NCI-H524 (cell line): ENCODE results near the gene CCN6.
"Not testable (repeated sequence)": the region's sequence is repeated elsewhere in the genome, so short reads cannot be mapped to it uniquely, and the experiment has no call there.

Experiments
- DNase-seq, 2 experiments: peaks; one replicate each; lab custom pipeline; 2025; lab: John Stamatoyannopoulos, UW

The CCN6 gene

DNA sequence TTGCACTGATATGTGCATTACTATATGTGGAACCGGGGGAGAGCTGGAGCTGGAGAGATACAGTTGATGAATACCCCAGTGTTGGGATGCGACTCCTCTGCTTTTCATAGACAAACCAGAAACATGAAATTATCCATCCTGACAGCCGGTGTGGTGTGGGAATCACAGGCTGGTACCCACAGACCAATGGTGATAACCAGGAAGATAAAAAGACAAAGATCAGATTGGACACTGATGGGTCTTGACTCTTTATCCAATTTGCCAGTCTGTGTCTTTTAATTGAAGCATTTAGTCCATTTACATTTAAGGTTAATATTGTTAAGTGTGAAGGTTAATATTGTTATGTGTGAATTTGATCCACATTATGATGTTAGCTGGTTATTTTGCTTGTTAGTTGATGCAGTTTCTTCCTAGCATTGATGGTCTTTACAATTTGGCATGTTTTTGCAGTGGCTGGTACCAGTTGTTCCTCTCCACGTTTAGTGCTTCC lies 2.6 kb upstream of the CCN6 start:
- not testable (repeated sequence) for DNase-seq

DNA sequence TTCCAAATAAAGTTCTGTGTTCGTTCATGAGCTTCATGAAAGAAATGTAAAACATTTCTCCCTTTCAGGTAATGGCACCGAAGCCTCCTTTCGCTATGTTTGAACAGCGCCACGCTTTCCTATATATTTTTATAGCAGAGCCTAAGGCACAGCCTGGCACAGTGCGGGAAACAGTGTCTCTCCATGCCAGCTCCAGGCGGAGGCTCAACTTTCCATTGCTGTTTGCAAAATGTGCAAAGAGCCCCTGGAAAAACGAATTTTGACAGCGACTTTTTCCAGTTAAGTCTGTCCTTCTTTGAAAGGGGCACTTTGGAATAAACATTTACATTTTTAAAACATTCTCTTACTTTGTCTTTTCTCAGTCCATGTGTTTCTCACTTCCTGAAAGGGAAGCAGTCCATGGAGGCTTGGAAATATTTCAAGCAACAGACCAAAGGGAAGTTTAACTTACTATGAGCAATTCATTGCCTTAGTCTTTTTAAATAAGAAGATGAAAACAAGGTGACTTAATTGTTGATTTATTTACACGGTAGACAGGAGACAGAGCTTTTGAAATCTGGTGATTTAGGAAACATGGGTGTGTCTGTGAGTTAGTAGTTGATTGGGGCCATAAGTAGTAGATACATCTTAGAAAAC lies 769 bp downstream of the CCN6 start:
- DNase-seq: no peak

- no peak for DNase-seq
These were observed 4.5 kb downstream of the CCN6 start for GRCh38 chr6:112058243-112059032.

DNA sequence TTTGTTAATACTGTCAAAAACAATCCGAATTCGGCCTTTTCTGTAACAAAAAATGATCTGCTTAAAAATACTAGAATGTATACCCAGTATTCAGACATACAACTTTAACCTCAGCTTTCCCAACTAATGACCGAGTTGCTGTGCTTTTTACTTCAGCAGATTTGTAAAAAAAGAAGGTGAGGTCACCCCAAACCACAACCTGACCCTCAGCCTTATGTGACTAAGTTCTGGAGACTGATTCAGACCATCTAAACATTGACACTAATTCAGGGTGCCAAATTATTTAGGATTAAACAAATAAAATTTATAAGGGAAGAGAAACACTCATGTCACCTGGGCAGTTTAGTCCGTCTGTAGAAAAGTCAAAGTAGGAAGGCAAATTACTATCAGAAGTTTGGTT lies 7.7 kb downstream of the CCN6 start:
- DNase-seq: no peak

DNA sequence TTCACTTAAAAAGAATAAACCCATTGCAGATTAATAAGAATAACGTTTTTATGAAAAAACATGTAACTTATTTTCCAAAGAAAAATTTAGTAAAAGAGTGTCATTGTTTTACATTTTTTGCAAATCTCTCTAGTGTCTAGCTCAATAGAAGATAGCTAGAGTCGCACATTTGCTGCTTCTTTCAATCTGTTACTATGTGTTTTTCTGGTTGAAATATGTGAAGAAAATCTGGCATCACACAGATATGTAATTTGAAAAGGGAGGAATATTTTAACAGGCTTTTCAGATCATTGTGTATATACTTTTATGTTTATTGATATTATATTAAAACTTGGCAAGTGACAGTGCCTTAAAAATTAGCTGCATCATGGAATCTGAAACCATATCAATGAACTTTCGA lies 9.1 kb downstream of the CCN6 start:
- DNase-seq: no peak

GRCh38 chr6:112065426-112065986 lies 11.6 kb downstream of the CCN6 start:
- no peak for DNase-seq

GRCh38 chr6:112066606-112067005 lies 12.7 kb downstream of the CCN6 start:
- peak in 1 of 2 experiments; percentile 13 for DNase-seq

- no peak for DNase-seq
These were observed 27.7 kb downstream of the CCN6 start for GRCh38 chr6:112081569-112081968.

DNA sequence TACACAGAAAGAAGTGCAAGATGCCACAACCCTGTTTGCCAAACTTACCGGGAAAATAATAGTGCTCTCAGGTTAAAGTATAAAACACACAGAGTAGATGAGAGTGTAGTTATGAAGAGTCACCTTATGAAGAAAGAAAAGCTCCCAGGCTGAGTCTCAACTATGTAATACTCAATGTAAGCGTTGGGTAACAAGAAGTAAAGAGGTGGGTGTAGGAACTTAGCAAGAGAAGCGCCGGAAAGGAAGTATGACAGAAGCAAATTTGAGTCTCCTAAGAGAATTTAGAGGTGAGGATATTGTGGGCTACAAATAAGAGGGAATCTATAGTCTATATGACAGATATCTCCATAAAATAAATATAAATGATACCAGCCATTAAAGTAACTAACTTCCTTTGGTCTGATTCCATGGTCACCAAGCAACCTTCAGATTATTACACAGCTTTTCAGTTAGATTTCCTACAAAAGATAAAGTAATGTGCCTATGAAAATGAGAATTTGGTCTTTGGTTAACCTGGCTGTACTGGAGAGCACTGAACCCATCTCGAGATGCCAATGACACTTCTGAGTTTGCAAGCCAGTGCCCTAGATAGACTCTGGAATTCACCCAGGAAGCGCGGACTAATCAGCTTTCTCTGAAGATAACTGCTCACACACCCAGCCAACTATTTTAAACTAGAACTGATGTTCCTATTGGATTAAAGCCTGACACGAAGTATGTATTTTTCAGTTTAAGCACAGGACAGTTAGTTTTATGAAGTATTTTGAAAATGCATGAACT lies 31.6 kb downstream of the CCN6 start:
- no peak for DNase-seq

DNA sequence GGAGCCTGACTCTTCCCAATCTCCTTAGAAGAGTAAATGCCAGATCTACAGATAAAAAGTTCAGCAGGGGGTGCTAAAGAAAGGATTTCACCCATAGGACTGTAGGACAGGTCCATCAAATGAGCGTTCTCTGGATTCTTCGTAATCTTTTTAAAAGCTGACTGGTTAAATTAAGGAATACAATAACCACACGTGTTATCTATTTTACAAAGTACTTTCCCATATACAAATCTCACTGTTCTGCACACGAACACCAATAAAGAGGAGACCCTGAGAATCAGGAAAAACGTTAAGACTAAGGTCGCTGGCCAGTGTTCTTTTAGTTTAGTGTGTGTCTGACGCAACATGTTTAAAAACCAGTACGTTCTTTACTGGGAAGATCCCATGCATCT lies 32.8 kb downstream of the CCN6 start:
- peak; percentile 19 to 63 for DNase-seq

DNA sequence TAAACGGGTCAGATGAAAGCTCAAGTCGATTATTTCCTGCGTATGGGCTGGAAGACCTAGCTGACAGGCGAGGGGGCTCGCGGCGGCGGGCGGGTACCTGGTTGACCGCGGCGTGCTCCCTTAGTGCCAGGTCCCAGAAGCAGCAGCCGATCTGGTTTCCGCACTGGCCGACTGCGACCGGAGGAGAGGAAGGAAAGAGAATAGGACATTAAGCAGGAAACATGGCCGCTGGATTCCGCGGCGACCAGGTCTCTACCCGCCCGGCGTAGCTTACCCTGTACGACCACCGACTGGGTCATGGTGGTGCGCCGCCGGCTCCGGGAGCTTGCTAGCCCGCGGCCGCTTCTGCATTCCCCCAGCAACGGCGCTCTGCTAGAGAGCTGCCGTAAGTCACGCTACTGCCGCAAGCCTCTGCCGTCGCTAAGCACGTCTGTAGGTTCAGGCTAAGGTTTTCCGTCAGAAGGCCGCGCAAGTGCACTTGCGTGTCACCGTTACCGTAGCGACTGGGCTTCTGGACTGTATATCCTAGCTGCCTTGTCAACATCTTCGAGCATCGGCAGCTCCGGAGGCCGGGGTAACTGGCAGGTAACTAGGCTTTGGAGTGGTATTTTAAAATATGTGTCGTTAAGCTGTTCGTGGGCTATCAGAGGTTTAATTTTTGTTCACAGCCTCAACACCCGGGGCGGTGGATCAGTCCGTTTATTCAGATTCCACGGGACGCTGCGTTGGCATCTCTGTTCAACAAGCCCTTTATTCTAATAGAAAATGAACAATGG lies 33.4 kb downstream of the CCN6 start, which contains the start of the genes FAM229B and TUBE1:
FAM229B (plus strand) TSS at position 456 of the 776 bp plus-strand sequence. CDS start 11,693 bp downstream, outside the sequence.
TUBE1 (minus strand) TSS at position 347 of the 776 bp plus-strand sequence; CDS start at position 299, 48 bp downstream.
- peak; percentile 92 to 97 for DNase-seq

DNA sequence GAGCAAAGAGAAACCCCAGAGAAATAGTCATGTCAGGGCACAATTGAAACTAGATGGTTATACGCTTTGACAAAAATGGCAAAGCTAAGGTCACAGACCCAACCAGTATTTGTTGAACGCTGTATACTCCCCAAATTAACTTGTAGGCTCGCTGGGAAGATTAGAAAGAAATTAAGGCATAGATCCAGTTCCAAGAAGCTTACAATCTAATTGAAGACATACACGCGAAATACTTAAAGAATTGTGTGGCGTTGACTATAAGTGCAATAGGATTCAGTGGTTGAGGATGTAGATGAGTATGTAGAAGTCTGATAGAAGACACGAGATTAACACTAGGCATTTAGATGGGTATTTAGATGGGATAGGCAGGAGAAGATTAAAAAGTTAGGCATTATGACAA lies 34.0 kb downstream of the CCN6 start:
- DNase-seq: peak in 1 of 2 experiments; percentile 17

DNA sequence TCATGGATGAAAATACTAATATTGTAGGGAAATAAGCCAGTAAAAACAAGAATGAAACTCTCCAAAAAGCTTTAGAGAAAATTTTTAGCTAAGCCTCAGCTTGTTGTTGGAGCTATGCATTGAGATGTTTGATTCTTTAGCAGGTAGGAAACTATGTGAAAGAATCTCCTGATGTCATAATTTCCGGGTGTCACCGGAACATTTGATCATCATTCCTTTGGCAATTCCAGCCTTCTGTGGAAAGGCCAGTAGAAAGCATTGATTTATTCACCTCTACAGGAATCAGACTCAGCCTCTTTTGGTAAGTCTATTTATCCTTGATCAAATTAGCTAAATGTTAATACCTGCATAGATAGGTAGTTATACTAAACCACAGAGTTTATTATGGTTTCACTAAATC lies 43.0 kb downstream of the CCN6 start:
- DNase-seq: no peak

DNA sequence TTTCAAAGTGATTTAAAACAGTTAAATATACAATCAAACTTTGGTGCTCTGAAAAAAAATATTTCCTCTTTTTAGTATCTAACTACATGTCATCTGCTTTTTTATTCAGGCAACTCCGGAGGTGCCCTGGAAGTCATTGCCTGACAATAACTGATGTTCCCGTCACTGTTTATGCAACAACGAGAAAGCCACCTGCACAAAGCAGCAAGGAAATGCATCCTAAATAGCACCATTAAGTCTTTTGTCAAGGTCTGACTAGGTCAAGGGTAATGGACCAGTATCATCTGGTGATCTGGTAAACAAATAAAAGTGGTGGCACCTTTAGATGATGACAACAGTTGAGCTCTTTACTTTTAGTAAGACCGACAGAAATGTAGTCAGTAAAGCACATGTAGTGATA lies 46.7 kb downstream of the CCN6 start:
- DNase-seq: no peak

DNA sequence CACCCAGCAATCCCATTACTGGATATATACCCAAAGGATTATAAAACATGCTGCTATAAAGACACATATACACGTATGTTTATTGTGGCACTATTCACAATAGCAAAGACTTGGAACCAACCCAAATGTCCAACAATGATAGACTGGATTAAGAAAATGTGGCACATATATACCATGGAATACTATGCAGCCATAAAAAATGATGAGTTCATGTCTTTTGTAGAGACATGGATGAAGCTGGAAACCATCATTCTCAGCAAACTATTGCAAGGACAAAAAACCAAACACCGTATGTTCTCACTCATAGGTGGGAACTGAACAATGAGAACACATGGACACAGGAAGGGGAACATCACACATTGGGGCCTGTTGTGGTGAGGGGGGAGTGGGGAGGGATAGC lies 52.1 kb downstream of the CCN6 start:
- DNase-seq: not testable (repeated sequence)

DNA sequence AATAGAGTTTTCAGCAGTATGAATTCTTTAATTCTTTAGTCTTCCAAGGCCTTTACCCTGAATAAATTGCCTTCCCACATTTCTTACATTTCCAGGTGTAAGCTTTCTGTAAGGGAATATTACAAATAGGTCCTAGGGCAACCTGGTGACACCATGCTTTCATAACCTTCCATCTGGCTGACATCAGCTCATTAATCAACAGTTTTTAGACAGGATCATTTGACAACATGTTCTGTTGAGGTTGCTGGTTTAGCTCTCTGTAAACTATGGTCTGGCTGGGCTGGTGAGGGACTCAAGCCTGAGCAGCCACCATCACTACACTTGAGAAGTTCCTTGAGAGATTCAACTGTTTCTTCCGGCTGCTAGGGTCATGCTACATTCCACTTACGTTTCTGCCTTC lies 52.7 kb downstream of the CCN6 start:
- no peak for DNase-seq

DNA sequence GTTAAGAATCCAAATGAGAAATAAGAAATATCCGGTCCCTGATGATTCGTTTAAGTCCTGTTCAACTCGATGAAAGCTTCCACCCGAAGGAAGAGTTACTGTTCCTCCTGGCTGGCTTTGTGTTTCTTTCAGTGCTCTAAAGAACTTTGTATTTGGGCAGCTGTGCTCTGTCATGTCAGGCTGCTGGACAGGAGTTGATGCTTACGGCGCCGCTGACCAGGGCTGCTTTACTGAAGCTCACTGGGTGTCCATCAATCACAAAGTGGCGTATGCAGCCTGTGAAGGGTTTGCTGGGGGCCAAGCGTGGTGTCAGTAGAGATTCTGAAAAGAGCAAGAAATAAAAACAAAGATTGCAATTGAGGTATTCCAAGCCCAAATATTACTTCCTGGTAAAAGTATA lies 55.4 kb downstream of the CCN6 start:
- no peak for DNase-seq

DNA sequence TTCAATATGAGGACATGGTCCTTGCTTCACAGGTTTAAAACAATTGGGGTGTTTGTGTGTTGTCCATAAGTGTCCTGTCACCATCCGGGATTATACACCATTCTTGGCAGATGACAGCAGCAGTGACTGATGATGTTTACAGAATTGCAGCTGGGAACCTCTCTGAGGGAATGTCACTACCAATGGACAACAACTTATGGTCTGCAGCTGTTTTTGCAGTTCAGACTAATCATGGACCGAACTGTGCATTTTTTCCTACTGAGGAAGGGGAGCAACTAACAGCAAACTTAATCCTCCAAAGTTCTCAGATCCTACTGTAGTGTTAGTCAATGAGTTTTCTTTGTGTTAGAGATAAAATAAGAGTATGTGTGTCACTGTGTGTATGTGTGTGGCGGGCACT lies 59.5 kb downstream of the CCN6 start:
- DNase-seq: no peak

DNA sequence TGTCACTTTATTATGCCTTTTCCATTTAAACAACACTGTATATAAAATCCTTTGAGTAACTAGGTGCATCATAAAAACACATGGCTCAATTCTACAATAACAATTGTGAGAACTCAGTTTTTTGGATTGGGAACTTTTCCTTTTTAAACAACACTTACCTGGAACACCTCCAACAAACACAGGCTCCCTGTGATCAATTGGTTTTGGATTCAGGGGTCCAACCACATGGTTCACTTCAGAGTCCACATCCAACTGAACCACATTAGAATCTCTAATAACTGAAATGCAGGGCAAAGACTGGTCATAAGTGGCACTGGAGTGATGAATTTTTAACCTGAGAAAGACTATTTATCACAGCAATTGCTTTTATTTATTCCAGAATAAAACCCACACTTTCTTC lies 60.0 kb downstream of the CCN6 start:
- DNase-seq: no peak

DNA sequence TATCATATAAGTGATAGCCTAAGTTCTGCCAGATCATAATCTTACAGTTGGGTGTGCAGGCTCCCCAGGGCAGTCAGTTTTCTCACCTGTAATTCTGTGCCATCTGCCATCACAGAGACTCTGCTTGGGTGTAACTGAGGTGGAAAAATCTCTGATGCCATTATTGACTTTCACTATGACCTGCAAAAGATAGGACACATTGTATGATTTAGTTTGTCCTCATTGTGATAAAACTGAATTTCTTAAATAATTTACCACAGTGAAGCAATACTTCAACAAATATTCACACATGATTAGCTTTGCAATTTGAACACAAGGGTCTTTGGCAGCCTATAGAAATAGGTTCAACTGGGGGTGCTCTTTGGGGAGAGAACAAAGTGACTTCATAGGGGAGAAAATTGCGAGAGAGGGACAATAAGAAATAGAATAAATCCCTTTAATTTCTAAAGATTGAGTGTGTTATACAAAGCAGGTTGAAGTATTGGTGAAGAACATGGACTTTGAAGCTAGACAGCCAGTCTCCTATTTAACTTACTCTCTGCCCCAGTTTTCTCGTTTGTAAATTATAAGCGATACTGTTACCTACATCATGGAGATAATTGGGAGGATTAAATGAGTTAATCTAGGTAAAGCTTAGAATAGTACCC lies 60.8 kb downstream of the CCN6 start:
- no peak for DNase-seq

GRCh38 chr6:112116221-112116620 lies 62.3 kb downstream of the CCN6 start:
- DNase-seq: no peak
